Measurements from ENCODE around the gene GALNT12.

The GALNT12 gene

GRCh38 chr9:98801561-98801960, 5.9 kb upstream of the GALNT12 start:
- Histone ChIP-seq H3K4me1 (ENCODE audit: insufficient read depth, low read length) (peaks cover 2% of the 10 kb centered on the region), H3K9me3 (ENCODE audit: low read length) (peaks cover 2% of the 10 kb centered on the region), H3K4me3 (ENCODE audit: low read length) (no peak overlapping the region), H3K27me3 (ENCODE audit: insufficient read depth, low read length) (peaks cover 20% of the 10 kb centered on the region), H2AFZ (ENCODE audit: low read depth, low read length) (no peak overlapping the region), H3K36me3 (ENCODE audit: insufficient read depth, low read length) (no peaks in the 10 kb centered on the region)

- Histone ChIP-seq H3K9me3 (ENCODE audit: low read length) (peaks cover 2% of the 10 kb centered on the region), H3K4me3 (ENCODE audit: low read length) (no peak overlapping the region), H3K4me1 (ENCODE audit: insufficient read depth, low read length) (no peaks in the 10 kb centered on the region), H2AFZ (ENCODE audit: low read depth, low read length) (no peak overlapping the region), H3K36me3 (ENCODE audit: insufficient read depth, low read length) (no peaks in the 10 kb centered on the region), H3K27me3 (ENCODE audit: insufficient read depth, low read length) (peaks cover 24% of the 10 kb centered on the region)
Measured at GRCh38 chr9:98801969-98802371, 5.5 kb upstream of the GALNT12 start.

- no peak overlapping the region for H3K4me3 ChIP-seq (ENCODE audit: low read length)
- H3K27me3 ChIP-seq (ENCODE audit: insufficient read depth, low read length) = peaks cover 35% of the 10 kb centered on the region
- no peaks in the 10 kb centered on the region for H3K36me3 ChIP-seq (ENCODE audit: insufficient read depth, low read length)
- no peak overlapping the region for H2AFZ ChIP-seq (ENCODE audit: low read depth, low read length)
- H3K9me3 ChIP-seq (ENCODE audit: low read length) = peaks cover 1% of the 10 kb centered on the region
- peaks cover 8% of the 10 kb centered on the region for H3K4me1 ChIP-seq (ENCODE audit: insufficient read depth, low read length)
Measured at GRCh38 chr9:98804083-98804482, 3.4 kb upstream of the GALNT12 start.

GRCh38 chr9:98805506-98806272, 1.8 kb upstream of the GALNT12 start:
- H3K27me3 ChIP-seq (ENCODE audit: insufficient read depth, low read length) = peaks cover 42% of the 10 kb centered on the region

GRCh38 chr9:98806394-98807035, 955 bp upstream of the GALNT12 start:
- H3K9me3 ChIP-seq (ENCODE audit: low read length) = no peaks in the 10 kb centered on the region
- no peaks in the 10 kb centered on the region for H3K36me3 ChIP-seq (ENCODE audit: insufficient read depth, low read length)
- peaks cover 21% of the 10 kb centered on the region for H3K4me1 ChIP-seq (ENCODE audit: insufficient read depth, low read length)
- no peak overlapping the region for H2AFZ ChIP-seq (ENCODE audit: low read depth, low read length)
- peaks cover 42% of the 10 kb centered on the region for H3K27me3 ChIP-seq (ENCODE audit: insufficient read depth, low read length)
- H3K4me3 ChIP-seq (ENCODE audit: low read length) = no peak overlapping the region

More at GRCh38 chr9:98805506-98806272, 1.8 kb upstream of the GALNT12 start:
- Histone ChIP-seq H3K4me1 (ENCODE audit: insufficient read depth, low read length) (peaks cover 21% of the 10 kb centered on the region), H3K36me3 (ENCODE audit: insufficient read depth, low read length) (no peaks in the 10 kb centered on the region), H2AFZ (ENCODE audit: low read depth, low read length) (no peak overlapping the region), H3K9me3 (ENCODE audit: low read length) (no peaks in the 10 kb centered on the region), H3K4me3 (ENCODE audit: low read length) (no peak overlapping the region)

- Histone ChIP-seq H2AFZ (ENCODE audit: low read depth, low read length) (peak overlapping the region; percentile 59), H3K36me3 (ENCODE audit: insufficient read depth, low read length) (no peaks in the 10 kb centered on the region), H3K27me3 (ENCODE audit: insufficient read depth, low read length) (peaks cover 35% of the 10 kb centered on the region), H3K4me3 (ENCODE audit: low read length) (peak overlapping the region; percentile 59), H3K9me3 (ENCODE audit: low read length) (no peaks in the 10 kb centered on the region), H3K4me1 (ENCODE audit: insufficient read depth, low read length) (peaks cover 21% of the 10 kb centered on the region)
Measured at GRCh38 chr9:98807814-98808195, 335 bp downstream of the GALNT12 start.

GRCh38 chr9:98808411-98808815, 943 bp downstream of the GALNT12 start:
- Histone ChIP-seq H2AFZ (ENCODE audit: low read depth, low read length) (no peak overlapping the region), H3K4me3 (ENCODE audit: low read length) (peak overlapping the region; percentile 59)

GRCh38 chr9:98808875-98809274, 1.4 kb downstream of the GALNT12 start:
- Histone ChIP-seq H3K4me1 (ENCODE audit: insufficient read depth, low read length) (peaks cover 21% of the 10 kb centered on the region), H3K4me3 (ENCODE audit: low read length) (no peak overlapping the region), H3K36me3 (ENCODE audit: insufficient read depth, low read length) (no peaks in the 10 kb centered on the region), H3K27me3 (ENCODE audit: insufficient read depth, low read length) (peaks cover 29% of the 10 kb centered on the region), H2AFZ (ENCODE audit: low read depth, low read length) (no peak overlapping the region), H3K9me3 (ENCODE audit: low read length) (no peaks in the 10 kb centered on the region)

More at GRCh38 chr9:98808411-98808815, 943 bp downstream of the GALNT12 start:
- no peaks in the 10 kb centered on the region for H3K36me3 ChIP-seq (ENCODE audit: insufficient read depth, low read length)
- peaks cover 21% of the 10 kb centered on the region for H3K4me1 ChIP-seq (ENCODE audit: insufficient read depth, low read length)
- peaks cover 30% of the 10 kb centered on the region for H3K27me3 ChIP-seq (ENCODE audit: insufficient read depth, low read length)
- no peaks in the 10 kb centered on the region for H3K9me3 ChIP-seq (ENCODE audit: low read length)

GRCh38 chr9:98809311-98810101, 2.0 kb downstream of the GALNT12 start:
- Histone ChIP-seq H3K36me3 (ENCODE audit: insufficient read depth, low read length) (no peaks in the 10 kb centered on the region), H2AFZ (ENCODE audit: low read depth, low read length) (no peak overlapping the region), H3K4me3 (ENCODE audit: low read length) (no peak overlapping the region), H3K27me3 (ENCODE audit: insufficient read depth, low read length) (peaks cover 29% of the 10 kb centered on the region), H3K9me3 (ENCODE audit: low read length) (no peaks in the 10 kb centered on the region), H3K4me1 (ENCODE audit: insufficient read depth, low read length) (peaks cover 21% of the 10 kb centered on the region)

- H2AFZ ChIP-seq (ENCODE audit: low read depth, low read length) = no peak overlapping the region
- peaks cover 23% of the 10 kb centered on the region for H3K27me3 ChIP-seq (ENCODE audit: insufficient read depth, low read length)
- no peaks in the 10 kb centered on the region for H3K9me3 ChIP-seq (ENCODE audit: low read length)
- no peaks in the 10 kb centered on the region for H3K36me3 ChIP-seq (ENCODE audit: insufficient read depth, low read length)
- no peak overlapping the region for H3K4me3 ChIP-seq (ENCODE audit: low read length)
- H3K4me1 ChIP-seq (ENCODE audit: insufficient read depth, low read length) = peaks cover 21% of the 10 kb centered on the region
Measured at GRCh38 chr9:98810102-98810842, 2.8 kb downstream of the GALNT12 start.

- no peaks in the 10 kb centered on the region for H3K36me3 ChIP-seq (ENCODE audit: insufficient read depth, low read length)
- no peak overlapping the region for H2AFZ ChIP-seq (ENCODE audit: low read depth, low read length)
- no peak overlapping the region for H3K4me3 ChIP-seq (ENCODE audit: low read length)
- H3K27me3 ChIP-seq (ENCODE audit: insufficient read depth, low read length) = peaks cover 22% of the 10 kb centered on the region
- no peaks in the 10 kb centered on the region for H3K9me3 ChIP-seq (ENCODE audit: low read length)
- H3K4me1 ChIP-seq (ENCODE audit: insufficient read depth, low read length) = peaks cover 21% of the 10 kb centered on the region
Measured at GRCh38 chr9:98811051-98811650, 3.7 kb downstream of the GALNT12 start.

- no peaks in the 10 kb centered on the region for H3K27me3 ChIP-seq (ENCODE audit: insufficient read depth, low read length)
- no peak overlapping the region for H3K4me3 ChIP-seq (ENCODE audit: low read length)
- no peaks in the 10 kb centered on the region for H3K9me3 ChIP-seq (ENCODE audit: low read length)
- H3K36me3 ChIP-seq (ENCODE audit: insufficient read depth, low read length) = no peaks in the 10 kb centered on the region
- H3K4me1 ChIP-seq (ENCODE audit: insufficient read depth, low read length) = peaks cover 2% of the 10 kb centered on the region
- H2AFZ ChIP-seq (ENCODE audit: low read depth, low read length) = no peak overlapping the region
Measured at GRCh38 chr9:98815391-98815951, 8.0 kb downstream of the GALNT12 start.
